Esophagus muscularis mucosa (tissue), 4 donors: ENCODE measurements around the gene RORC. TPM values are rescaled to one million over a fixed set of nuclear protein-coding genes. Genes with fewer than 3 reads are reported as not detected.
"Not testable (repeated sequence)": the region's sequence is repeated elsewhere in the genome, so short reads cannot be mapped to it uniquely, and the experiment has no call there.

Experiments used
- DNase-seq: peaks from one replicate; pipeline ENCODE4 v3.0.0-alpha.2; 2017; ENCODE audit errors: extremely low spot score
- H3K27ac ChIP-seq, 4 donors: fragments of 200-600 bp; sonication (generic); replicated peaks in 1 of 4; 1 replicate in 3 of 4; 2 replicates in 1 of 4; pipeline ENCODE4 v1.5.1; 2016 to 2019; ENCODE audit warnings: mild to moderate bottlenecking in 1 of 4
- H3K27me3 ChIP-seq, 4 donors: fragments of 200-600 bp; sonication (generic); one replicate each; pipeline versions ENCODE4 v1.5.1 to v1.6.0; 2016 to 2019
- H3K36me3 ChIP-seq, 4 donors: fragments of 200-600 bp; sonication (generic); one replicate each; pipeline ENCODE4 v1.5.1; 2016 to 2019
- H3K4me1 ChIP-seq, 4 donors: fragments of 200-600 bp; sonication (generic); one replicate each; pipeline ENCODE4 v1.5.1; 2016 to 2019
- H3K4me3 ChIP-seq, 4 donors: fragments of 200-600 bp; sonication (generic); 1 replicate in 2 of 4; 2 replicates in 2 of 4; pipeline ENCODE4 v1.5.1; 2016 to 2019; ENCODE audit warnings: mild to moderate bottlenecking in 4 of 4, moderate library complexity in 1 of 4
- H3K9me3 ChIP-seq, 4 donors: fragments of 200-600 bp; sonication (generic); 1 replicate in 3 of 4; 2 replicates in 1 of 4; pipeline ENCODE4 v1.5.1; 2016 to 2019
- CTCF ChIP-seq, 3 experiments: fragments of 200-600 bp in 2 of 3; fragments of 450-650 bp in 1 of 3; sonication (generic) in 2 of 3; IDR thresholded peaks; one replicate each; pipeline ENCODE4 v1.5.1; 2017 to 2019; ENCODE audit warnings: antibody characterized with exemption in 3 of 3, mild to moderate bottlenecking in 2 of 3, moderate library complexity in 1 of 3
- EP300 ChIP-seq: sonication (generic); formaldehyde crosslinking; IDR thresholded peaks from one replicate; pipeline ENCODE4 v1.6.1; 2017; ENCODE audit warnings: antibody characterized with exemption
- POLR2A ChIP-seq: fragments of 450-650 bp; IDR thresholded peaks from one replicate; pipeline ENCODE4 v1.6.1; 2017; ENCODE audit warnings: antibody characterized with exemption, moderate library complexity, mild to moderate bottlenecking, low read depth
- POLR2AphosphoS5 ChIP-seq, 2 donors: sonication (generic); formaldehyde crosslinking; IDR thresholded peaks; one replicate each; pipeline ENCODE4 v1.6.1; 2017; ENCODE audit warnings: antibody characterized with exemption in 2 of 2
- WGBS: methylation state at CpG from one replicate; pipeline ENCODE4 v1.1.5; 2018; 5-methylcytosine and 5-hydroxymethylcytosine counted together
- intact Hi-C: fragments of 100-400 bp; cut with DNase I; formaldehyde crosslinking; loops from one replicate; pipeline ENCODE4 v1.15.1; 2023
- total RNA-seq, 4 donors: library from RNA; depleted of rRNA; stranded (reverse); fragments of >200 nt; gene quantifications; one replicate each; pipeline versions ENCODE4 v1.1.0 to v1.2.1, GENCODE V29; 2016

Gene RORC
- total RNA-seq, 4 donors from 2014 or later, result 0.11 to 0.17 TPM; not detected in 2

DNA sequence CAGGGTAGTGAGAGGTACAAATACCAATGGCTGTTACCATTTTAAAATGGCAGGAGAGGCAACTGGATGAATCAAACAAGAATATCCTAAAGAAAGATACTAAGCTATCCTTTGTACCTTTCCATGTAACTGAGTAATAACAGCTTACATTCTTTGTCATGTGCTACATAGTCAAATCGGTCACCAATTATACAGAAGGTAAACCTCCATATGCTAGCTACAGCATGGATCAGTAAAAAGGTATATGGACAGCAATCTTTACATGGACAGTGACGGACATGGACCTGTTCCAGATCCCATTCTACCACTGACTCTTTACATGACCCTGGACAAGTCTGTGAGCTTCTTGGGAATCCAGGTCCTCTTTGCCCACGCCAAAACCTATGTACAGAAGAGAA lies 54.9 kb downstream of the RORC start:
- Histone ChIP-seq H3K27ac (no peak overlapping the region), H3K9me3 (no peaks in the 10 kb centered on the region), H3K4me3 (no peak overlapping the region), H3K27me3 (no peaks in the 10 kb centered on the region), H3K4me1 (no peaks in the 10 kb centered on the region), H3K36me3 (peaks cover 4 to 96% (median 47%) of the 10 kb centered on the region in 4 donors)
- no peak for DNase-seq
- no peak for TF ChIP-seq EP300
- no peak for TF ChIP-seq POLR2A
- TF ChIP-seq CTCF (IDR thresholded peaks at IDR 0.05), result no peak
- TF ChIP-seq POLR2AphosphoS5 (IDR thresholded peaks at IDR 0.05), result no peak
- 94% methylated on average over 3 of the region's 3 CpGs for WGBS
- intact Hi-C loops, result no loop called here

DNA sequence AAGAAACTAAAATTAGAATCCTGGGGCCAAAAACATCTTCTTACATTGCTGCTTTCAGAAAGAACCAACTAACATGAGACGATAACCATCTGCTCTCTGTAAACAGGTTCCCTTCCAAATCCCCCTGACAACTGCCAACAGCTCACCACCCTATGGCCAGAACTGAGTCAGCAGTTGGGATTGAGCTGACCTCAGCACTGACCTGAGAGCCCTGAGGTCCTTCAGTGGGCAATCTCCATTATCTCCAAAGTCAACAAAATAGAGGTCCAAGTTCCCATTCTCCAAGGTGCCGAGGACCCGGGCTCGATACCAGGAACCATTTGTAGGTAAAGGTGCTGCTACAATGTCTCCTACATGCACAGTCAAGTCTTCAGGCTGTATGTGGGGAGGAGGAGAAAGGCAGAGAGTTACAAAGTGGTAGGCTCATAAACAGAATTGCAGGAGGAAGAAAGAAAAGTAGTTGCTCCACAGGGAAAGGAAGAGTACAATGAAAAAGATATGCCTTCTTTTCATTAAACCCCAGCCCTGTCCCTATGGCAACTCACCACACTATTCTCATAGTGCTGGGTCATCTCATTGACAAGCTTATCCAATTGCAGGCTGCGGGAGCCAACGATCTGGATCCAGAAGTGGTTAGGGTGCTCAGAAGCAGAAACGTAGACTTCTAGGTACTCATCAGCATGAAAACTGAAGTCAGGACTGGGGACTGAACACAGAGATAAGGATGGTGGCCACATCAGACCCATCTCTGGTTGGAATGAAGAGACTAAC lies 55.5 kb downstream of the RORC start:
- no peak for TF ChIP-seq POLR2AphosphoS5 (IDR thresholded peaks at IDR 0.05)
- TF ChIP-seq CTCF (IDR thresholded peaks at IDR 0.05), result no peak
- no peak for TF ChIP-seq EP300
- no peak for TF ChIP-seq POLR2A
- H3K4me3 ChIP-seq, result no peak overlapping the region
- H3K36me3 ChIP-seq, result peaks cover 4 to 91% (median 45%) of the 10 kb centered on the region in 4 donors
- H3K4me1 ChIP-seq, result no peaks in the 10 kb centered on the region
- intact Hi-C loops, result no loop called here
- WGBS, result 82% methylated on average over 7 of the region's 7 CpGs
- no peaks in the 10 kb centered on the region for H3K27me3 ChIP-seq
- DNase-seq, result no peak
- H3K27ac ChIP-seq, result no peak overlapping the region
- H3K9me3 ChIP-seq, result no peaks in the 10 kb centered on the region

GRCh38 chr1:151774256-151774922 lies 57.2 kb downstream of the RORC start:
- intact Hi-C loops, result no loop called here
- Histone ChIP-seq H3K27me3 (no peaks in the 10 kb centered on the region), H3K9me3 (no peaks in the 10 kb centered on the region), H3K4me3 (no peak overlapping the region), H3K36me3 (peaks cover 4 to 74% (median 42%) of the 10 kb centered on the region in 4 donors), H3K4me1 (no peaks in the 10 kb centered on the region), H3K27ac (no peak overlapping the region)
- 86% methylated on average over 3 of the region's 3 CpGs for WGBS
- DNase-seq, result no peak
- TF ChIP-seq POLR2AphosphoS5 (IDR thresholded peaks at IDR 0.05), result no peak
- TF ChIP-seq CTCF (IDR thresholded peaks at IDR 0.05), result no peak
- TF ChIP-seq POLR2A, result no peak
- no peak for TF ChIP-seq EP300

DNA sequence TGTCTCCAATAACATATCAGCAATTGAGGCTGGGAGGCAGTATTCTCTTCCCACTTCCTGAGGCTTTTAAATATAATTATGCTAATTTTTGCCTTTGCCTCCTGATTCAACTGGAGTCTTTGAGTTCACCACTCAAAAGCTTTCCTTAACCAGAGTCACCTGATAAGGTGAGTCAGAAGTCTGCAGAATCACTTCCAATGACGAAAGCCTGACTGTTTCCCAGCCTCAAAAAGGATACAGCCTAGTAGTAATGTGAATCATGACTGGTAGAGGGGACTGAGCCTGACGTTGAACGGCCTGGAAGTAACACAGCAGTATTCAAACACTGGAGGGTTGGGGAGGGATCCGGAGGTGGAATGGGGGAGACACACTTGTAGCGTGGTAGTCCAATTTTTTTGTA lies 57.9 kb downstream of the RORC start:
- intact Hi-C loops, result no loop called here
- peaks cover 4 to 67% (median 37%) of the 10 kb centered on the region in 4 donors for H3K36me3 ChIP-seq
- no peak overlapping the region for H3K27ac ChIP-seq
- no peaks in the 10 kb centered on the region for H3K9me3 ChIP-seq
- 79% methylated on average over 5 of the region's 5 CpGs for WGBS
- H3K4me1 ChIP-seq, result no peaks in the 10 kb centered on the region
- H3K4me3 ChIP-seq, result no peak overlapping the region
- no peak for TF ChIP-seq CTCF (IDR thresholded peaks at IDR 0.05)
- H3K27me3 ChIP-seq, result no peaks in the 10 kb centered on the region
- DNase-seq, result no peak

DNA sequence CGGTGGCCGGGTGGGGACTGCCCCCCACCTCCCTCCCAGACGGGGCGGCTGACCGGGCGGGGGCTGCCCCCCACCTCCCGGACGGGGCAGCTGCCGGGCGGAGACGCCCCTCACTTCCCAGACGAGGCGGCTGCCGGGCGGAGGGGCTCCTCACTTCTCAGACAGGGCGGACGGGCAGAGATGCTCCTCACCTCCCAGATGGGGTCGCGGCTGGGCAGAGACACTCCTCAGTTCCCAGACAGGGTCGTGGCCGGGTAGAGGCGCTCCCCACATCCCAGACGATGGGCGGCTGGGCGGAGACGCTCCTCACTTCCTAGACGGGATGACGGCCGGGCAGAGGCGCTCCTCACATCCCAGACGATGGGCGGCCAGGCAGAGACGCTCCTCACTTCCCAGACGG lies 62.3 kb downstream of the RORC start:
- not testable (repeated sequence) for DNase-seq, H3K4me1 ChIP-seq, H3K27ac ChIP-seq, H3K27me3 ChIP-seq, H3K9me3 ChIP-seq, H3K4me3 ChIP-seq
- intact Hi-C loops, result loop anchor here (10.0 kb wide), 1 partner anchor 66 kb away; the partner anchor contains the start of genes C2CD4D and RORC
- H3K36me3 ChIP-seq, result peaks cover 0 to 22% (median 4%) of the 10 kb centered on the region in 4 donors
- no CpG with 5 or more reads among the region's 34 CpGs for WGBS

DNA sequence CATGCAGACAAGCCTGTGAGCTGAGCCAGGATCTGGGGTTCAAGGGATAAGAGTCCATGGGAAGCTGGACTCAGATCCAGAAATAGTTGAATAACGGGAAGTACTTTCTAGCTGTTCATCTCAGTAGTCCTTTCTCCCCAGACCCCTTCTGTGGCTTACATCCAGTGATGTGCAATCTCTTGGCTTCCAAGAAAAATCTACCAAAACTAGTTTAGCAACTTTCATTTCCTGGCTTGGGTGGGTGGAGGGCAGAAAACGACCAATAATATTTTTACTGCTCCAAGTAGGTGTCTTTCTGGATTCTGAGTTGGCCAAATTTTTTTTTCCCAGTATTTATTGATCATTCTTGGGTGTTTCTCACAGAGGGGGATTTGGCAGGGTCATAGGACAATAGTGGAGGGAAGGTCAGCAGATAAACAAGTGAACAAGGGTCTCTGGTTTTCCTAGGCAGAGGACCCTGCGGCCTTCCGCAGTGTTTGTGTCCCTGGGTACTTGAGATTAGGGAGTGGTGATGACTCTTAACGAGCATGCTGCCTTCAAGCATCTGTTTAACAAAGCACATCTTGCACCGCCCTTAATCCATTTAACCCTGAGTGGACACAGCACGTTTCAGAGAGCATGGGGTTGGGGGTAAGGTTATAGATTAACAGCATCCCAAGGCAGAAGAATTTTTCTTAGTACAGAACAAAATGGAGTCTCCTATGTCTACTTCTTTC lies 63.1 kb downstream of the RORC start:
- H3K36me3 ChIP-seq, result peaks cover 0 to 15% (median 2%) of the 10 kb centered on the region in 4 donors
- H3K27ac ChIP-seq, H3K4me1 ChIP-seq, DNase-seq, H3K27me3 ChIP-seq, H3K9me3 ChIP-seq, H3K4me3 ChIP-seq: not testable (repeated sequence)
- intact Hi-C loops, result loop anchor here (10.0 kb wide), 1 partner anchor 66 kb away; the partner anchor contains the start of genes C2CD4D and RORC
- WGBS, result 72% methylated on average over 4 of the region's 7 CpGs
